Suprapubic skin (tissue), 3 donors: Measurements from ENCODE around the gene PRPF19.

Experiments used
- CTCF ChIP-seq, 2 donors: fragments of 200-600 bp in 1 of 2; fragments of 450-650 bp in 1 of 2; sonication (generic) in 1 of 2; IDR thresholded peaks; one replicate each; pipeline ENCODE4 v1.5.1; 2016 to 2019; ENCODE audit warnings: antibody characterized with exemption in 2 of 2, mild to moderate bottlenecking in 1 of 2, moderate library complexity in 1 of 2
- POLR2AphosphoS5 ChIP-seq, 3 donors: sonication (generic); formaldehyde crosslinking; IDR thresholded peaks; one replicate each; pipeline ENCODE4 v1.6.1; 2017; ENCODE audit warnings: antibody characterized with exemption in 3 of 3

GRCh38 chr11:60924110-60924905 is 17.9 kb upstream of the PRPF19 start, which contains the start of gene TMEM132A:
- TF ChIP-seq POLR2AphosphoS5 (IDR thresholded peaks at IDR 0.05) (no peak), CTCF (IDR thresholded peaks at IDR 0.05) (no peak)
